ENCODE measurements around the gene BAG5.

BAG5 gene

DNA sequence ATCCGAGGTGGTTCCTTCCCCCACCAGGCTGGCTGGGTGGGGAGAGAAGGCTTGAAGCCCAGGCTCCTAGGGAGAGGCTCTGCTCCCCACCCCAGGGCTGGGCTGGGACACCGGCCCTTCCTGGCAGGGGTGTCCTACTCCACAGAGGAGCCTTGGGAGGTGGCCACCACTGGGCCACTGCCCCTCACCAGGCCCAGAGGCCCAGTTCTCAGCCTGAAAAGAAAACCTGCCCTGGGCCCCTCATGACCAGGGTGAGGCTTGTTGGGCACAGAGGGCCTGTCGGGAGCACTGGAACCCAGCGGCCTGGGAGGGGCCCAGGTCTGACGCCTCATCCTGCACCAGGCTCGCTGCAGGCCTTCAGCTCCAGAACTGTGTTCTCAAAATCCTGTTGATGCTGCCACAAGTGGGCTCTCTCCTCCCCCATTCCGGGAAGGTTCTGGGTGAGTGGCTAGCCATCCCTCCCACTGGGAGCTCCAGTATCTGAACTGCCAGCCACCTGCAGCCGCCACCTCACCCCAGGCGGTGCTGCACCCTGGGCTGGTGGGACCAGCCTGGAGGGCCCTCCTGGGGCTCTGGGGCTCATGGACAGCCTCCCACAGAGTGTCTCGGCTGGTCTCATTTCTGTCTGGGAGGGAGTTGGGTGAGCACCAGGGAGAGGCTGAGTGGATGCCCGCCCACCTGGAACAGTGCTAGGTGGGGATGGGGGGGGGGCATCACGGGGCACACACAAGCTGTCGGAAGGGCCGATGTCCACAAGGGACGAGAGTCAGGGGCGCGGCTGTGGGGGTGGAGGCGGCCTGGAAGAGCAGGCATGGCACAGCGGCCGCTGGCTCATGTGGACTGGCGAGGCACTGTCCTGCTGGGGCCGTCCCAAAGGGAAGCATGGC, 11.8 kb downstream of the BAG5 start:
- TF ChIP-seq FOXM1 (IDR thresholded peaks at IDR 0.05; ENCODE audit: borderline replicate concordance), result no peak
- TF ChIP-seq, protein P1, sequence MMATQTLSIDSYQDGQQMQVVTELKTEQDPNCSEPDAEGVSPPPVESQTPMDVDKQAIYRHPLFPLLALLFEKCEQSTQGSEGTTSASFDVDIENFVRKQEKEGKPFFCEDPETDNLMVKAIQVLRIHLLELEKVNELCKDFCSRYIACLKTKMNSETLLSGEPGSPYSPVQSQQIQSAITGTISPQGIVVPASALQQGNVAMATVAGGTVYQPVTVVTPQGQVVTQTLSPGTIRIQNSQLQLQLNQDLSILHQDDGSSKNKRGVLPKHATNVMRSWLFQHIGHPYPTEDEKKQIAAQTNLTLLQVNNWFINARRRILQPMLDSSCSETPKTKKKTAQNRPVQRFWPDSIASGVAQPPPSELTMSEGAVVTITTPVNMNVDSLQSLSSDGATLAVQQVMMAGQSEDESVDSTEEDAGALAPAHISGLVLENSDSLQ (IDR thresholded peaks at IDR 0.05), result no peak
- TF ChIP-seq SUZ12 (IDR thresholded peaks at IDR 0.05), result no peak
- TF ChIP-seq L3MBTL2 (conservative IDR thresholded peaks at IDR 0.05), result no peak
- TF ChIP-seq ELF4 (IDR thresholded peaks at IDR 0.05), result no peak
- TF ChIP-seq FOXK2 (IDR thresholded peaks at IDR 0.05), result no peak
- TF ChIP-seq LEF1 (IDR thresholded peaks at IDR 0.05; ENCODE audit: borderline replicate concordance), result no peak
- TF ChIP-seq ARNT (IDR thresholded peaks at IDR 0.05), result no peak
- no peak for TF ChIP-seq TARDBP (IDR thresholded peaks at IDR 0.05)
- no peak for TF ChIP-seq NFRKB (IDR thresholded peaks at IDR 0.05)
- no peak for TF ChIP-seq SP1 (IDR thresholded peaks at IDR 0.05)
- no peak for TF ChIP-seq CTBP1 (IDR thresholded peaks at IDR 0.05; ENCODE audit: borderline replicate concordance)
- no peak for TF ChIP-seq ZNF384 (IDR thresholded peaks at IDR 0.05)
- ChIA-PET POLR2A (interaction anchor here (5.8 kb wide), 1 partner anchor 30 kb away, joined by 40 read pairs; the partner anchor contains the start of gene CKB), CTCF (interaction anchor here (0.6 to 1.2 kb wide), 3 partner anchors 30 to 52 kb away, joined by 4 read pairs; no protein-coding TSS in a partner anchor)
- DNase-seq (ENCODE audit: extremely low spot score), result no peak

DNA sequence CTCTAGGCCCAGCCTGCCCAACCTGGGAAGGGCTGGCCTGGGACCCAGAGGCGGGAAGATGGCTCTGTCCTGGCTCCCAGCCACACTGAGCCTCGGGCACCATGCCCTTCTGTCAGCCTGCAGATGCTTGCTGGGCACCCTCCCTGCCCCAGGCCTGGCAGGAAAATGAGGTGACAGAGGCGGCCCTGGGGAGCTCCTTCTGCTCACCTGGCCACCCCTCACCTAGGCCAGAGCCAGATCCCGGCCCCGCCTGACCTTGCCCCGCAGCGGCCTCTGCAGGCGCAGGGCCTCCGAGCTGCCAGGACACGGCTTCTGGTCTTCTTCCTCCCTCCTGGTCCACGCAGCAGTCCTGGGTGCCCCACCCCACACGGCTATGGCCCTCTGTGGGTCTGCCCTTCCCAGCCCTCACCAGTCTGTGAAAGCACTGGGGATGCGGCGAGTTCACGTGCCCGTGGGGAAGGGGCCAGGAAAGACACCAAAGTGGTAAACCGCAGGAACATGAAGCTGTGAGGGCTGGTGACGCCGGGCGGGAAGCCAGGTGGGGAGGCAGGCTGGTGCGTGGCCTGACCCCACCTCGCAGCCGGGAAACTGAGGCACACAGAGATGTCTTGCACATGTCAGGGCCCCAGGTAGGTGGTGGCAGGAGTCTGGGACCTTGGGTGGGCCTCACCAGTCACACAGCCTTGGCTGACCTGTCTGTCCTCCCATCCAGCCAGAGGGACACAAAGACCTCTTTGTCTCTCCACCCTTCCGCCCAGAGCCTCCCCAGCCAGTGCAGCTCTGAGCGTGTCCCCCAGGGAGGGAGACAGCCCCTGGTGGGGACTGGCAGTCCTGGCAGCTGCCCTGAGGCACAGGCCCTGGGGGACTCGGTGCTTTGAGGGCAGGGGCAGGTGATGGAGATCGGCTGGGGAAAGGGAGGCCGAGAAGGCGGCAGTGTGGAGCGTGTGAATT, 12.8 kb downstream of the BAG5 start:
- POLR2A ChIA-PET, result interaction anchor here (0.8 to 5.8 kb wide), 3 partner anchors 12 to 29 kb away, joined by 3 to 40 read pairs (median 3); partner anchors contain the start of genes BAG5 and CKB
- TF ChIP-seq TARDBP (IDR thresholded peaks at IDR 0.05), result no peak
- no peak for TF ChIP-seq FOXK2 (IDR thresholded peaks at IDR 0.05)
- TF ChIP-seq ELF4 (IDR thresholded peaks at IDR 0.05), result no peak
- TF ChIP-seq SUZ12 (IDR thresholded peaks at IDR 0.05), result no peak
- TF ChIP-seq, protein P1 (IDR thresholded peaks at IDR 0.05), result no peak
- TF ChIP-seq NFRKB (IDR thresholded peaks at IDR 0.05), result no peak
- TF ChIP-seq L3MBTL2 (conservative IDR thresholded peaks at IDR 0.05), result no peak
- TF ChIP-seq ARNT (IDR thresholded peaks at IDR 0.05), result no peak
- CTCF ChIA-PET, result interaction anchor here (1.2 kb wide), 2 partner anchors 29 to 31 kb away, joined by 4 read pairs; no protein-coding TSS in a partner anchor
- no peak for DNase-seq (ENCODE audit: extremely low spot score)

DNA sequence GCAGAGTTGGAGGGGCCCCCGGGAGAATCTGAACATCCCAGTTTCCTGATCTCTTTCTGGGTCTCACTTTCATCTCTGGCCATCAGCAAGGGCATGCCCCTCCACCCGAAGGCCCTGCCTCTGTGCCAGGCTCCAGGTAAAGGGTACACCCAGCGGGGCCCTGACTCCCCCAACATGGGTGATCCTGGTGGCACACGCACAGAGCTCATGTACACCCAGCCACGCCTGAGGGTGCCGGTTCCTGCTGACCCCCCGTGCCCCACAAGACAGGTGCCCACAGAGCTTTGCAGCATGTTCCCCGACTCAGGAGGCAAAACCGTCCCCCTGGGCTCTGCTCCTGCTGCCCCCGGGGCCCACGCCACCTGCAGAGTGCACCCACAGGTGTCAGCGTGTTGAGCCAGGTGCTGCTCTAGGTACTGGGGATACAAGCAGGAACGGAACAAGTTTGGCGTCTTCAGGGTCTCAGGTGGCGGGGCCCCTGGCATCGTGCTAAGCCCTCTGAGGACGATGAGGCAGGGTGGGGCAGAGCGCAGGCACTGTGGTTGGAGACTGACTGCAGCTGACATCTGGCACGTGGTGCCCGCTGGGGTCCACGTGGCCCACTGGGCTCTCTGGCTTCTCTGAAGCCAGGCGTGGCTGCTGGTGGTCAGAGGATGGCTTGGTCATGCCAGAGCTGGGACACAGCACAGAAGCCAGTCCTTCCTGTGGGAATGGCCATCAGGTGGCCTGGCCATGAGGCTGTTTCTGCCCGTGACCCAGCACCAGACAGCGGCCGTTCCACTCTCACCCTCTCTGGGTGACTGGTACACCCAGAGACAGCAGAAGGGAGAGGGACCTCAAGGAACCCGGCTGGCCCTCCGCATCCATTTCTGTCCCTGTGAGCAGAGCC, 13.8 kb downstream of the BAG5 start:
- no peak for DNase-seq (ENCODE audit: extremely low spot score)
- ChIA-PET POLR2A (interaction anchor here (1.0 kb wide), 1 partner anchor 28 kb away, joined by 3 read pairs; no protein-coding TSS in a partner anchor), CTCF (no interaction called here)
- no peak for TF ChIP-seq ZNF384 (IDR thresholded peaks at IDR 0.05)
- TF ChIP-seq BHLHE40 (IDR thresholded peaks at IDR 0.05; ENCODE audit: borderline replicate concordance), result no peak
- no peak for TF ChIP-seq FOXA1 (IDR thresholded peaks at IDR 0.05)
- TF ChIP-seq ARNT (IDR thresholded peaks at IDR 0.05), result no peak
- TF ChIP-seq NFRKB (IDR thresholded peaks at IDR 0.05), result no peak
- TF ChIP-seq LEF1 (IDR thresholded peaks at IDR 0.05; ENCODE audit: borderline replicate concordance), result no peak
- TF ChIP-seq HDGF (IDR thresholded peaks at IDR 0.05; ENCODE audit: borderline replicate concordance), result no peak
- TF ChIP-seq FOXM1 (IDR thresholded peaks at IDR 0.05; ENCODE audit: borderline replicate concordance), result no peak
- TF ChIP-seq, protein P1 (IDR thresholded peaks at IDR 0.05), result no peak
- no peak for TF ChIP-seq ELF4 (IDR thresholded peaks at IDR 0.05)
- TF ChIP-seq TARDBP (IDR thresholded peaks at IDR 0.05), result no peak
- TF ChIP-seq L3MBTL2 (conservative IDR thresholded peaks at IDR 0.05), result no peak

DNA sequence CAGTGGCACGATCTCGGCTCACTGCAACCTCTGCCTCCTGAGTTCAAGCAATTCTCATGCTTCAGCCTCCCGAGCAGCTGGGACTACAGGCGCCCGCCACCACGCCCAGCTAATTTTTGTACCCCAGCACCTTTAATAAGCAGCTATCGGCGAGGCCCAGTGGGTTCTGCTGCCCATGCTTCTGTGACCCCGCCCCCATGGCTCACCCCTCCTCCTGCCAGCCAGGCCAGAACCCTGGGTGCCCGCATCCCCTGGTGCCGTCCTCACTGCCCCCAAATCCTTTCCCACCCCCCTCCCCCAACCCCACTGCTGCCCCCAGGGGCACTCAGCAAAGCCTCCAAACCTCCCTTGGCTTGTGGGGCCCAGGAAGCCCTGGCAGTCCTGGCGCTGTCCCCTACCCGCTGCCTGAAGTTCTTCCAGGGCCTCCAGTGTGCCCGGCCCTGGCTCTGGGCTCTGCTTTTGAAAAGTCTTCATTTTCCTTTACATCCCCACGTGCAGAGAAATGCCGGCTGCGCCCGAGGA, 14.5 kb downstream of the BAG5 start:
- POLR2A ChIA-PET, result no interaction called here
- CTCF ChIA-PET, result interaction anchor here (1.2 kb wide), 1 partner anchor 10 kb away, joined by 17 read pairs; no protein-coding TSS in a partner anchor
- DNase-seq (ENCODE audit: extremely low spot score), result no peak
- no peak for TF ChIP-seq TARDBP (IDR thresholded peaks at IDR 0.05)
- no peak for TF ChIP-seq FOXK2 (IDR thresholded peaks at IDR 0.05)
- no peak for TF ChIP-seq BHLHE40 (IDR thresholded peaks at IDR 0.05; ENCODE audit: borderline replicate concordance)
- no peak for TF ChIP-seq ZNF384 (IDR thresholded peaks at IDR 0.05)
- no peak for TF ChIP-seq ARNT (IDR thresholded peaks at IDR 0.05)
- no peak for TF ChIP-seq FOXA1 (IDR thresholded peaks at IDR 0.05)
- TF ChIP-seq L3MBTL2 (conservative IDR thresholded peaks at IDR 0.05), result no peak
- TF ChIP-seq FOXM1 (IDR thresholded peaks at IDR 0.05; ENCODE audit: borderline replicate concordance), result no peak
- no peak for TF ChIP-seq LEF1 (IDR thresholded peaks at IDR 0.05; ENCODE audit: borderline replicate concordance)
- no peak for TF ChIP-seq SP1 (IDR thresholded peaks at IDR 0.05)
- no peak for TF ChIP-seq HDGF (IDR thresholded peaks at IDR 0.05; ENCODE audit: borderline replicate concordance)
- TF ChIP-seq CTBP1 (IDR thresholded peaks at IDR 0.05; ENCODE audit: borderline replicate concordance), result no peak
- TF ChIP-seq, protein P1 (IDR thresholded peaks at IDR 0.05), result no peak
- TF ChIP-seq SUZ12 (IDR thresholded peaks at IDR 0.05), result no peak
- TF ChIP-seq NFRKB (IDR thresholded peaks at IDR 0.05), result no peak
- no peak for TF ChIP-seq ELF4 (IDR thresholded peaks at IDR 0.05)
